GM06990 (cell line): ENCODE results near the gene DIAPH3.
A peak's percentile ranks its signal among the peaks of the same experiment; 100 is the strongest.

Experiments used
- DNase-seq: peaks from one replicate; pipeline ENCODE4 v3.0.0-alpha.2; 2011; ENCODE audit not compliant: insufficient read length; ENCODE audit errors: extremely low read depth
- H3K27me3 ChIP-seq: replicated peaks from 2 replicates; pipeline ENCODE4 v1.6.0; 2011; ENCODE audit warnings: low read length; ENCODE audit not compliant: control insufficient read depth, insufficient read depth
- H3K36me3 ChIP-seq: 2 replicates; pipeline ENCODE4 v1.5.1; 2011; ENCODE audit warnings: low read length; ENCODE audit not compliant: control insufficient read depth, insufficient read depth
- H3K4me3 ChIP-seq: replicated peaks from 2 replicates; pipeline ENCODE4 v1.5.1; 2011; ENCODE audit warnings: low read depth, mild to moderate bottlenecking, control low read depth, low read length
- CTCF ChIP-seq: IDR thresholded peaks from 2 replicates; pipeline ENCODE4 v1.5.1; 2011; ENCODE audit warnings: low read length, control low read depth, mild to moderate bottlenecking, inconsistent platforms; ENCODE audit not compliant: insufficient read depth, poor library complexity, severe bottlenecking

The DIAPH3 gene

DNA sequence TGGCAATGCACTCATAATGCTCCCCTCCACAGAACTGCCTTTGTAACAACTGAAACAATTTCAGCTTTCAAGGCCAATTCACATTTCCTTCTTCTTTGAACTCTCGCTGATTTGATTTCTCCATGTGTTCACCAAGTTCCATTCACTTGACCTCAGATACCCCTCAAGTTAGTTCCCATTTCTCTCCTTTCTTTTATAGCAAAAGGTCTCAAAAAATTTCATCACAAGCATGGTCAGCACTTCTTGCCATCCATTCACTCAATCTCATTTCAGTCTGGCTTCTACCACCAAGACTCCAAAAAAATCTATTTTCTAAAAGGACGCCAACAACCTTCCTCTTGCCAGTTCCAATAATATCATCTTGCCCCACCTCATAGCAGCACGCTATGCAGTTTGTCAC, 135.7 kb downstream of the DIAPH3 start:
- no peak overlapping the region for H3K4me3 ChIP-seq
- no peak for TF ChIP-seq CTCF
- DNase-seq: no peak
- no peaks in the 10 kb centered on the region; the same call in 1 of the 2 replicates for H3K36me3 ChIP-seq
- no peaks in the 10 kb centered on the region for H3K27me3 ChIP-seq

DNA sequence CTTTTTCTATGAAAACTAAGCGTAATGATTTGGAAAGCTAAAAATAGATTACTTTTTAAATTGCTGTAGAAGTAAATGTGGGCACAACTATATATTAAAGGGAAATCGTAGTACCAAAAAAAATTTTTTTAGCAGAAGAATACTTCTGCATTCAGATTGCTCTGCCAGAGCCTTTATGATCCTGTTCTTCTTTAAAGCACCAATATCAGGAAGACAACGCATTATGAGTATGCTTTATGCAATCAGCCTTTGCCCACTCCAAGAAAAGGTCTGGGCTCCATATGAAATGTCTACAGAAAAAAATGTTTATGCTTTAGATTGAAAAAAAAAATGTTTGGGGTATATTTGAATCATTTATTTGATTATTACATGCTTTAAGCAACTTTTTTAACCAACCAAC, 137.4 kb downstream of the DIAPH3 start:
- H3K4me3 ChIP-seq: no peak overlapping the region
- H3K36me3 ChIP-seq: no peaks in the 10 kb centered on the region; the same call in 1 of the 2 replicates
- no peaks in the 10 kb centered on the region for H3K27me3 ChIP-seq
- DNase-seq: no peak
- no peak for TF ChIP-seq CTCF

- TF ChIP-seq CTCF: no peak
- H3K4me3 ChIP-seq: no peak overlapping the region
- no peaks in the 10 kb centered on the region for H3K27me3 ChIP-seq
- no peaks in the 10 kb centered on the region for H3K36me3 ChIP-seq
- no peak for DNase-seq
These were observed 143.4 kb downstream of the DIAPH3 start for GRCh38 chr13:60020288-60020687.

DNA sequence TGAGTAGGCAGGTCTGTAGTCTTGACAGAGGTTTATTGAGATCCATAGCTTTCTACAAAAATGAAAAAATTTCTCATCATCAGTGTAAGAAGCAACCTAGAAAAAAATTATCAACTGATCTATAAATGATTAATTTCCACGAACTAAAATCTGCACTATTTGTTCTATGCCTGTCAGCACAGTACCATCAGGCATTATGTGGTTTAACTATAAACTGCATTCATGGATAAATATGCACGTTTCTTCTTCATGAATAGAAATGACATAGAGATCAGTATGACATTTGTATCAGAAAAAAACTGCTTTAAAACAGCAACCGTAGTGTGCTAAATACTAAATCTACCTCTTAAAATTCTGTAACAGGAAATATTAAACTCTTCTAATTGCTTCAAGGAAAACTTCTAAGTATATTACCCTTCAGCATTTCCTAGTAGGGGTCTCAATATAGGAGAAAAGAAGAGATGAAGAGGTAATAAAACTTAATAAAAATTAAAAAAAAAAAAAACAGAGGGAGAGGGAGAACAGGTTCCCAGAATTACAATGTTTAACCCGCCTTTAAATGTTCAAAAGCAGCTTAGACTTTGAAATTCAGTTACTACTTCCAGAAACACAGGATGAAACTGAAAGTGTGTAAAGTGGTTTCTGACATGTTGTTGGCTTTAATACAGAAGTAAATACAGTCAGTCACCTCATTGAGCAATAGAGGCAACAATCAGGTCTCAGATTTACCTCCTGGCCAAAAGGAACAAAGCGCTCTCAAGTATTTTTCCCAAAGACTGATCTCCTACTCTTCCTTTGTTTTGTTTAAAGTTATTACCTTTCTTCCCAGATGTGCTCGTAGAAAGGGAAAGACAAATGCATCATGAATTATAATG, 144.4 kb downstream of the DIAPH3 start:
- no peak for TF ChIP-seq CTCF
- Histone ChIP-seq H3K36me3 (no peaks in the 10 kb centered on the region), H3K27me3 (no peaks in the 10 kb centered on the region), H3K4me3 (no peak overlapping the region)
- DNase-seq: peak; percentile 27

GRCh38 chr13:60018536-60018935, 145.2 kb downstream of the DIAPH3 start:
- Histone ChIP-seq H3K4me3 (no peak overlapping the region), H3K27me3 (no peaks in the 10 kb centered on the region), H3K36me3 (no peaks in the 10 kb centered on the region)
- DNase-seq: no peak
- TF ChIP-seq CTCF: no peak
